ELF-1 (cell line): Measurements from ENCODE around the gene ABHD11.
"Not testable (repeated sequence)": the region's sequence is repeated elsewhere in the genome, so short reads cannot be mapped to it uniquely, and the experiment has no call there.

Experiments used
- DNase-seq: peaks from one replicate; pipeline ENCODE4 v3.0.0-alpha.2; 2016; ENCODE audit warnings: low read depth, low spot score

ABHD11 gene

GRCh38 chr7:73738612-73739386, at the start of gene ABHD11:
Gene ABHD11, minus strand, starts transcription at chr7:73738802. Its CDS starts 32 bp downstream, at chr7:73738770.
- peak; percentile 96 for DNase-seq

GRCh38 chr7:73787786-73788048, 49.1 kb upstream of the ABHD11 start:
- DNase-seq: not testable (repeated sequence)

GRCh38 chr7:73786588-73786987, 48.0 kb upstream of the ABHD11 start:
- DNase-seq: no peak

GRCh38 chr7:73779517-73779916, 40.9 kb upstream of the ABHD11 start:
- DNase-seq: no peak

GRCh38 chr7:73778801-73779389, 40.3 kb upstream of the ABHD11 start:
- no peak for DNase-seq

GRCh38 chr7:73774923-73775322, 36.3 kb upstream of the ABHD11 start:
- DNase-seq: no peak

- DNase-seq: no peak
Measured at GRCh38 chr7:73773700-73774517, 35.3 kb upstream of the ABHD11 start.

GRCh38 chr7:73770860-73771670, 32.5 kb upstream of the ABHD11 start:
- DNase-seq: peak; percentile 63

GRCh38 chr7:73770002-73770859, 31.6 kb upstream of the ABHD11 start, which contains the start of gene CLDN3:
Gene CLDN3, minus strand, starts transcription at chr7:73770270. Its CDS starts 221 bp downstream, at chr7:73770049.
- peak; percentile 82 for DNase-seq

GRCh38 chr7:73769481-73770001, 30.9 kb upstream of the ABHD11 start:
- DNase-seq: peak; percentile 26

- peak; percentile 42 for DNase-seq
Measured at GRCh38 chr7:73768641-73769480, 30.3 kb upstream of the ABHD11 start.

GRCh38 chr7:73766556-73767229, 28.1 kb upstream of the ABHD11 start:
- no peak for DNase-seq

GRCh38 chr7:73762659-73762999, 24.0 kb upstream of the ABHD11 start:
- DNase-seq: no peak

- DNase-seq: no peak
Measured at GRCh38 chr7:73761854-73762658, 23.5 kb upstream of the ABHD11 start.

- DNase-seq: no peak
Measured at GRCh38 chr7:73758581-73759138, 20.1 kb upstream of the ABHD11 start.

GRCh38 chr7:73749931-73750776, 11.6 kb upstream of the ABHD11 start:
- no peak for DNase-seq

- DNase-seq: peak; percentile 72
Measured at GRCh38 chr7:73746378-73746777, 7.8 kb upstream of the ABHD11 start.
